ENCODE data around the gene MAML2.

Gene MAML2

GRCh38 chr11:96342961-96343711 is at the start of gene MAML2:
Gene MAML2, minus strand, starts transcription at chr11:96343195. Its CDS starts 1,300 bp downstream, at chr11:96341895.
- in situ Hi-C loops (cut with MboI; ENCODE audit: low sequenced_read_pairs), result no loop called here

GRCh38 chr11:96391698-96392307 is 48.8 kb upstream of the MAML2 start:
- in situ Hi-C loops (cut with MboI; ENCODE audit: low sequenced_read_pairs), result loop anchor here (25.0 kb wide), 1 partner anchor 555 kb away; no protein-coding TSS in a partner anchor

GRCh38 chr11:96390488-96390792 is 47.4 kb upstream of the MAML2 start:
- in situ Hi-C loops (cut with MboI; ENCODE audit: low sequenced_read_pairs), result loop anchor here (25.0 kb wide), 1 partner anchor 553 kb away; no protein-coding TSS in a partner anchor

- in situ Hi-C loops (cut with MboI; ENCODE audit: low sequenced_read_pairs), result loop anchor here (25.0 kb wide), 1 partner anchor 553 kb away; no protein-coding TSS in a partner anchor
Measured at GRCh38 chr11:96389720-96390487, 46.9 kb upstream of the MAML2 start, which contains the start of the genes CCDC82 and JRKL. Gene CCDC82, minus strand, starts transcription at chr11:96389912. Its CDS starts 5,165 bp downstream, at chr11:96384747. Gene JRKL, plus strand, starts transcription at chr11:96390013. Its CDS starts 637 bp downstream, at chr11:96390650.

- in situ Hi-C loops (cut with MboI; ENCODE audit: low sequenced_read_pairs), result loop anchor here (25.0 kb wide), 1 partner anchor 552 kb away; no protein-coding TSS in a partner anchor
Measured at GRCh38 chr11:96388891-96389719, 46.1 kb upstream of the MAML2 start.

GRCh38 chr11:96385187-96385586 is 42.2 kb upstream of the MAML2 start:
- in situ Hi-C loops (cut with MboI; ENCODE audit: low sequenced_read_pairs), result loop anchor here (25.0 kb wide), 1 partner anchor 548 kb away; no protein-coding TSS in a partner anchor

- in situ Hi-C loops (cut with MboI; ENCODE audit: low sequenced_read_pairs), result loop anchor here (25.0 kb wide), 1 partner anchor 547 kb away; no protein-coding TSS in a partner anchor
Measured at GRCh38 chr11:96384156-96384555, 41.2 kb upstream of the MAML2 start.

- in situ Hi-C loops (cut with MboI; ENCODE audit: low sequenced_read_pairs), result loop anchor here (25.0 kb wide), 1 partner anchor 539 kb away; no protein-coding TSS in a partner anchor
Measured at GRCh38 chr11:96376796-96377195, 33.8 kb upstream of the MAML2 start.

- in situ Hi-C loops (cut with MboI; ENCODE audit: low sequenced_read_pairs), result no loop called here
Measured at GRCh38 chr11:96373826-96374225, 30.8 kb upstream of the MAML2 start.

GRCh38 chr11:96367342-96367741 is 24.3 kb upstream of the MAML2 start:
- in situ Hi-C loops (cut with MboI; ENCODE audit: low sequenced_read_pairs), result no loop called here

GRCh38 chr11:96366024-96366423 is 23.0 kb upstream of the MAML2 start:
- in situ Hi-C loops (cut with MboI; ENCODE audit: low sequenced_read_pairs), result no loop called here

GRCh38 chr11:96365493-96365892 is 22.5 kb upstream of the MAML2 start:
- in situ Hi-C loops (cut with MboI; ENCODE audit: low sequenced_read_pairs), result no loop called here

GRCh38 chr11:96361778-96362177 is 18.8 kb upstream of the MAML2 start:
- in situ Hi-C loops (cut with MboI; ENCODE audit: low sequenced_read_pairs), result no loop called here

- in situ Hi-C loops (cut with MboI; ENCODE audit: low sequenced_read_pairs), result no loop called here
Measured at GRCh38 chr11:96358321-96358720, 15.3 kb upstream of the MAML2 start.

- in situ Hi-C loops (cut with MboI; ENCODE audit: low sequenced_read_pairs), result no loop called here
Measured at GRCh38 chr11:96357794-96358193, 14.8 kb upstream of the MAML2 start.

GRCh38 chr11:96356848-96357247 is 13.9 kb upstream of the MAML2 start:
- in situ Hi-C loops (cut with MboI; ENCODE audit: low sequenced_read_pairs), result no loop called here

GRCh38 chr11:96342014-96342960 is 708 bp downstream of the MAML2 start:
- in situ Hi-C loops (cut with MboI; ENCODE audit: low sequenced_read_pairs), result no loop called here

GRCh38 chr11:96341211-96342013 is 1.6 kb downstream of the MAML2 start:
- in situ Hi-C loops (cut with MboI; ENCODE audit: low sequenced_read_pairs), result no loop called here

Measured in HL-60/S4 (cell line).